H1 (cell line): ENCODE data around the gene KAT2A. TPM values are rescaled to one million over a fixed set of nuclear protein-coding genes. Genes with fewer than 3 reads are reported as not detected.

ENCODE experiments used
- CTCF ChIA-PET: fragments of 300-600 bp; sonication (Branson Sonifier 250); formaldehyde crosslinking; loops from one replicate; lab custom pipeline; 2021; ENCODE audit not compliant: partially characterized antibody; lab: Charles Lee
- POLR2A ChIA-PET: fragments of 300-600 bp; sonication (Branson Sonifier 250); formaldehyde crosslinking; loops from one replicate; lab custom pipeline; 2021; ENCODE audit warnings: inconsistent platforms; ENCODE audit not compliant: partially characterized antibody; lab: Charles Lee
- DNase-seq, 2 experiments: peaks; one replicate each; pipeline versions ENCODE4 v3.0.0 to v3.0.0-alpha.2; 2010 to 2022; ENCODE audit warnings: low spot score in 2 of 2, low read depth in 1 of 2, mixed read lengths in 1 of 2
- FAIRE-seq: peaks from 2 replicates; lab custom pipeline; 2011; peaks lifted over from hg19 to GRCh38; lab: Jason Lieb, UNC
- H2AFZ ChIP-seq: 2 replicates; pipeline ENCODE4 v1.8.1; 2012; ENCODE audit warnings: low read length, inconsistent platforms
- H2AK5ac ChIP-seq: 2 replicates; pipeline ENCODE4 v1.6.1; 2013; ENCODE audit warnings: low read depth, low read length
- H2BK120ac ChIP-seq: replicated peaks from 2 replicates; pipeline ENCODE3; 2013; ENCODE audit warnings: low read depth, low read length, inconsistent platforms
- H2BK12ac ChIP-seq: 2 replicates; pipeline ENCODE4 v1.6.1; 2013; ENCODE audit warnings: low read depth, low read length
- H2BK15ac ChIP-seq: 2 replicates; pipeline ENCODE4 v1.6.1; 2013; ENCODE audit warnings: low read length
- H2BK20ac ChIP-seq: 2 replicates; pipeline ENCODE4 v1.6.1; 2013; ENCODE audit warnings: low read length
- H2BK5ac ChIP-seq: 2 replicates; pipeline ENCODE4 v1.6.1; 2013; ENCODE audit warnings: low read depth, low read length
- H3K14ac ChIP-seq: 2 replicates; pipeline ENCODE4 v1.6.1; 2013; ENCODE audit warnings: inconsistent platforms; ENCODE audit not compliant: insufficient read length
- H3K18ac ChIP-seq: 2 replicates; pipeline ENCODE4 v1.6.1; 2013; ENCODE audit warnings: low read length; ENCODE audit errors: extremely low read depth
- H3K23ac ChIP-seq: 2 replicates; pipeline ENCODE4 v1.6.1; 2013; ENCODE audit warnings: inconsistent platforms; ENCODE audit not compliant: insufficient read length
- H3K23me2 ChIP-seq: 2 replicates; pipeline ENCODE4 v1.6.1; 2013; ENCODE audit warnings: low read depth, low read length
- H3K27ac ChIP-seq: 2 replicates; pipeline ENCODE4 v1.6.1; 2011; ENCODE audit warnings: low read depth, low read length, inconsistent platforms
- H3K27me3 ChIP-seq, 4 experiments: replicated peaks in 1 of 4; 1 replicate in 1 of 4; 2 replicates in 3 of 4; pipeline versions ENCODE4 v1.6.1 to v1.8.1; 2011 to 2013; ENCODE audit warnings: low read length in 3 of 4, mild to moderate bottlenecking in 3 of 4, inconsistent platforms in 2 of 4, mixed read lengths in 2 of 4, moderate library complexity in 1 of 4; ENCODE audit not compliant: control insufficient read depth in 3 of 4, insufficient read depth in 3 of 4; ENCODE audit errors: extremely low read depth in 1 of 4
- H3K36me3 ChIP-seq, 4 experiments: 2 replicates each; pipeline versions ENCODE4 v1.6.1 to v1.8.1; 2011 to 2013; ENCODE audit warnings: mild to moderate bottlenecking in 4 of 4, low read length in 3 of 4, moderate library complexity in 2 of 4, control low read depth in 1 of 4, inconsistent platforms in 1 of 4; ENCODE audit not compliant: insufficient read depth in 4 of 4, control insufficient read depth in 2 of 4
- H3K4ac ChIP-seq: replicated peaks from 2 replicates; pipeline ENCODE3; 2013; ENCODE audit warnings: low read length, low read depth, mixed read lengths, inconsistent platforms; ENCODE audit not compliant: insufficient read length
- H3K4me1 ChIP-seq, 4 experiments: replicated peaks in 1 of 4; 1 replicate in 1 of 4; 2 replicates in 3 of 4; pipeline versions ENCODE4 v1.6.1 to v1.8.1; 2011 to 2013; ENCODE audit warnings: low read length in 3 of 4, inconsistent platforms in 2 of 4, mixed read lengths in 1 of 4; ENCODE audit not compliant: insufficient read depth in 4 of 4, control insufficient read depth in 3 of 4
- H3K4me2 ChIP-seq, 2 experiments: 2 replicates each; pipeline versions ENCODE4 v1.6.1 to v1.8.1; 2011 to 2013; ENCODE audit warnings: low read depth in 2 of 2, low read length in 2 of 2, control low read depth in 1 of 2, inconsistent platforms in 1 of 2, mild to moderate bottlenecking in 1 of 2; ENCODE audit not compliant: insufficient read depth in 1 of 2
- H3K4me3 ChIP-seq, 4 experiments: fragments of 200-600, 300-600 bp in 1 of 4; sonication (generic), shearing (Covaris generic), sonication (Bioruptor Twin) in 1 of 4; 2 replicates each; pipeline versions ENCODE4 v1.5.1 to v1.8.1; 2011 to 2016; ENCODE audit warnings: low read length in 4 of 4, low read depth in 3 of 4, control low read depth in 2 of 4, inconsistent platforms in 2 of 4, mild to moderate bottlenecking in 2 of 4, mixed read lengths in 1 of 4, moderate library complexity in 1 of 4; ENCODE audit not compliant: insufficient read depth in 2 of 4; ENCODE audit errors: extremely low read depth in 1 of 4
- H3K56ac ChIP-seq: replicated peaks from 2 replicates; pipeline ENCODE3; 2013; ENCODE audit warnings: low read depth, mild to moderate bottlenecking, mixed read lengths, low read length, inconsistent platforms; ENCODE audit not compliant: insufficient read length
- H3K79me1 ChIP-seq: 2 replicates; pipeline ENCODE4 v1.6.1; 2013; ENCODE audit warnings: low read depth, low read length, control low read depth
- H3K79me2 ChIP-seq, 2 experiments: 2 replicates each; pipeline versions ENCODE4 v1.6.1 to v1.8.1; 2012 to 2013; ENCODE audit warnings: low read length in 2 of 2, mild to moderate bottlenecking in 2 of 2, inconsistent platforms in 1 of 2; ENCODE audit not compliant: insufficient read depth in 2 of 2, control insufficient read depth in 1 of 2
- H3K9ac ChIP-seq, 4 experiments: replicated peaks in 1 of 4; 1 replicate in 1 of 4; 2 replicates in 3 of 4; pipeline versions ENCODE4 v1.6.1 to v1.8.1; 2011 to 2013; ENCODE audit warnings: low read depth in 3 of 4, low read length in 3 of 4, control low read depth in 2 of 4, mild to moderate bottlenecking in 2 of 4, moderate library complexity in 2 of 4, inconsistent platforms in 1 of 4; ENCODE audit errors: extremely low read depth in 1 of 4
- H3K9me3 ChIP-seq, 2 experiments: 2 replicates each; pipeline versions ENCODE4 v1.6.1 to v1.8.1; 2012 to 2013; ENCODE audit warnings: mild to moderate bottlenecking in 2 of 2, moderate library complexity in 2 of 2, control low read depth in 1 of 2, inconsistent platforms in 1 of 2, low read depth in 1 of 2, low read length in 1 of 2, mixed read lengths in 1 of 2; ENCODE audit not compliant: insufficient read depth in 2 of 2
- H4K20me1 ChIP-seq, 2 experiments: replicated peaks in 1 of 2; 2 replicates each; pipeline versions ENCODE3 to v1.8.1; 2011 to 2013; ENCODE audit warnings: inconsistent platforms in 2 of 2, low read length in 2 of 2, mild to moderate bottlenecking in 1 of 2; ENCODE audit not compliant: insufficient read depth in 2 of 2, control insufficient read depth in 1 of 2
- H4K5ac ChIP-seq: 2 replicates; pipeline ENCODE4 v1.6.1; 2013; ENCODE audit warnings: low read length, low read depth, mixed read lengths, inconsistent platforms; ENCODE audit not compliant: insufficient read length
- H4K8ac ChIP-seq: 2 replicates; pipeline ENCODE4 v1.8.0; 2013; ENCODE audit warnings: mild to moderate bottlenecking, moderate library complexity, low read length, inconsistent platforms; ENCODE audit not compliant: insufficient read depth; ENCODE audit errors: extremely low read depth
- H4K91ac ChIP-seq: replicated peaks from 2 replicates; pipeline ENCODE3; 2013; ENCODE audit warnings: low read length, mixed read lengths, inconsistent platforms; ENCODE audit not compliant: insufficient read length
- ASH2L ChIP-seq: fragments of 200-600, 300-600 bp; sonication (generic); IDR thresholded peaks from one replicate; pipeline ENCODE4 v1.7.1; 2017; ENCODE audit warnings: low read length
- CEBPB ChIP-seq: IDR thresholded peaks from 2 replicates; pipeline ENCODE4 v1.6.1; 2012; ENCODE audit warnings: low read depth, low read length
- EZH2 ChIP-seq: fragments of 200-600 bp; sonication (generic); IDR thresholded peaks from 2 replicates; pipeline ENCODE4 v1.7.1; 2012; ENCODE audit warnings: low read depth, mild to moderate bottlenecking, moderate library complexity, low read length, inconsistent platforms; ENCODE audit not compliant: severe bottlenecking
- HDAC2 ChIP-seq, 2 experiments: fragments of 300-600 bp in 1 of 2; sonication (generic) in 1 of 2; IDR thresholded peaks; 2 replicates each; pipeline ENCODE4 v1.6.1; 2011 to 2012; ENCODE audit warnings: low read depth in 2 of 2, low read length in 2 of 2, mild to moderate bottlenecking in 2 of 2, moderate library complexity in 2 of 2, borderline replicate concordance in 1 of 2, inconsistent platforms in 1 of 2
- HDAC6 ChIP-seq: IDR thresholded peaks from one replicate; pipeline ENCODE4 v1.7.1; 2012; ENCODE audit warnings: low read depth, mild to moderate bottlenecking, inconsistent platforms, low read length, moderate library complexity
- JUND ChIP-seq: IDR thresholded peaks from 2 replicates; pipeline ENCODE4 v1.6.1; 2011; ENCODE audit warnings: mild to moderate bottlenecking, improper control_type of control experiment, low read length
- NRF1 ChIP-seq: IDR thresholded peaks from 2 replicates; pipeline ENCODE4 v1.6.1; 2011; ENCODE audit warnings: mild to moderate bottlenecking, low read depth, low read length, improper control_type of control experiment
- SIN3A ChIP-seq, 2 experiments: IDR thresholded peaks in 1 of 2; conservative IDR thresholded peaks in 1 of 2; 2 replicates each; pipeline ENCODE4 v1.6.1; 2011 to 2012; ENCODE audit warnings: low read length in 2 of 2, improper control_type of control experiment in 1 of 2, low read depth in 1 of 2, mild to moderate bottlenecking in 1 of 2
- TEAD4 ChIP-seq: IDR thresholded peaks from 2 replicates; pipeline ENCODE4 v1.6.1; 2012; ENCODE audit warnings: low read depth, low read length, inconsistent platforms, mixed read lengths
- WGBS, 2 experiments: shearing (Covaris generic) in 1 of 2; methylation state at CpG; one replicate each; pipeline versions ENCODE4 v1.1.6 to v1.1.7; 2013 to 2015; ENCODE audit warnings: low lambda C conversion rate in 2 of 2, mixed read lengths in 2 of 2, inconsistent platforms in 1 of 2, low coverage in 1 of 2, missing lambda C conversion rate in 1 of 2; ENCODE audit not compliant: insufficient replicate concordance in 2 of 2, insufficient coverage in 1 of 2, insufficient read length in 1 of 2; ENCODE audit errors: extremely low coverage in 1 of 2, missing lambda C conversion rate in 1 of 2; 5-methylcytosine and 5-hydroxymethylcytosine counted together
- polyA plus RNA-seq, 7 experiments: library from polyadenylated mRNA; depleted of rRNA in 3 of 7; stranded (reverse) in 5 of 7; unstranded in 2 of 7; fragments of >200 nt in 5 of 7; fragments of 200-250 nt in 2 of 7; gene quantifications; 1 replicate in 5 of 7; 2 replicates in 1 of 7; 4 replicates in 1 of 7; pipeline versions ENCODE4 v1.2.1 to v1.2.3, GENCODE V29; 2011 to 2013; ENCODE audit warnings: missing spikeins in 2 of 7, mixed read lengths in 2 of 7
- total RNA-seq: library from RNA; stranded (reverse); fragmentation: NEBNext Ultra II Directional; extraction: Animal tissue kit (Norgen Biotek cat#: 25700); gene quantifications from 2 replicates; pipeline ENCODE4 v1.2.1, GENCODE V29; 2021
- TF ChIP-seq, protein P1 (sequence below): IDR thresholded peaks from 2 replicates; pipeline ENCODE4 v1.6.1; 2012; ENCODE audit warnings: inconsistent platforms

Gene KAT2A
- total and polyA plus RNA-seq, 2 of the 8 experiments (the other 6 are each of a cell fraction or from before 2014, with no cell fraction given), result 34.2 to 40.1 TPM

DNA sequence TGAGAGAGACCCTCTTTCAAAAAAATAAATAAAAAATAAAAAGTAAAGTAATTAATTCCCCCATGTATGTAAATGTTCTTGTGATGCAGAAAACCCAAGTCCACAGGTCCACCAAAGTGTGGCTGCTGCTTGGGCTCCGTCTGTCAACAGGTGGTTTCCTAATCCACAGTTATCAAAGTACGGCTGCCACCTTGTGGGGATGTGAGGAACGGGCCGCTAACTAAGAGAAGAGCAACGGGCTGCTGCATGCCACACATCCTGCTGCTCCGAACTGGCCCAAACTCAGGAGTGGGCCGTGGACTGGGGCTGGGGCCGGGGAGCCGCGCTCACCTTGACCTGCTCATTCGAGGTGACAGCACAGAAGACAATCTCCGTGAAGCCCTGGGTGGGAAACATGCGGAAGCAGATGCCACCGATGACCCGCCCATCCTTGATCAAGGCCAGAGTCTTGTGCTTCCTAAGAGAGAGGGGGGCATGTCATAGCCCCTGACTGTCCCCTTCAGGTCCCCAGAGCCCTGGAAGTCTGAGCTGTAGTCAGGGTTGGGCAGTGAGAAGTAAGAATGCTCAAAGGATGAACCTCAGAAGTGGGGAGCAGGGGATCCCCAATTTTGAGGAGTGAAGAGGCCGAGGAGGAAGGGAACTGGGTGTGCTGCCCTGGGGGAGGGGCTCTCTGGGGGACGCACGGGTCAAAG, 4.3 kb downstream of the KAT2A start:
- Histone ChIP-seq H2AFZ (no peak overlapping the region), H3K4me1 (peaks cover 0 to 13% (median 6%) of the 10 kb centered on the region in 4 experiments; a peak in 6 of 7 replicates), H2BK12ac (no peak overlapping the region), H3K4me2 (no peak overlapping the region), H3K56ac (no peak overlapping the region), H3K27ac (no peak overlapping the region), H3K4ac (no peak overlapping the region), H3K27me3 (no peaks in the 10 kb centered on the region), H4K20me1 (peaks cover 0 to 5% of the 10 kb centered on the region in 2 experiments), H4K8ac (no peak overlapping the region; the same call in 1 of the 2 replicates), H2BK5ac (no peak overlapping the region; the same call in 1 of the 2 replicates), H2BK20ac (no peak overlapping the region), H2BK120ac (no peak overlapping the region), H3K9me3 (no peaks in the 10 kb centered on the region), H3K14ac (no peak overlapping the region), H3K79me1 (no peaks in the 10 kb centered on the region; the same call in 1 of the 2 replicates), H3K4me3 (no peak overlapping the region), H2AK5ac (no peak overlapping the region), H4K91ac (no peak overlapping the region), H3K9ac (no peak overlapping the region), H3K79me2 (no peaks in the 10 kb centered on the region), H3K23me2 (peaks cover 3% of the 10 kb centered on the region), H3K23ac (no peak overlapping the region), H2BK15ac (no peak overlapping the region), H3K36me3 (peaks cover 3 to 20% (median 5%) of the 10 kb centered on the region in 4 experiments; a peak in 6 of 8 replicates), H3K18ac (no peak overlapping the region), H4K5ac (no peak overlapping the region)
- DNase-seq, result peak; percentile 56 to 86
- ChIA-PET CTCF (interaction anchor here (0.6 to 39.4 kb wide), 16 partner anchors 14 to 185 kb away, joined by 3 to 1084 read pairs (median 9); partner anchors contain the start of genes DNAJC7, KCNH4, NKIRAS2 and ZNF385C), POLR2A (interaction anchor here (0.9 kb wide), 1 partner anchor 172 kb away, joined by 3 read pairs; no protein-coding TSS in a partner anchor)
- 60% methylated on average over 15 of the region's 18 CpGs; no CpG with 5 or more reads in 1 of the 2 experiments for WGBS, 2 experiments
- FAIRE-seq, result peak; percentile 62
- TF ChIP-seq TEAD4 (0 out of 2 replicates have a peak, but pooled peaks have one; percentile 9), HDAC6 (no peak), CEBPB (no peak; the same call in 1 of the 2 replicates), HDAC2 (IDR thresholded peaks at IDR 0.05; ENCODE audit: borderline replicate concordance in 1 of 2, low read depth in 2 of 2, low read length in 2 of 2) (no peak), ASH2L (no peak), EZH2 (no peak), JUND (no peak), SIN3A (conservative IDR thresholded peaks at IDR 0.05 in 1 of 2, IDR thresholded peaks at IDR 0.05 in 1 of 2; ENCODE audit: low read depth in 1 of 2, low read length in 2 of 2) (peak in 1 of 2 experiments; percentile 76; a peak in 1 of 4 replicates), NRF1 (no peak)
- TF ChIP-seq, protein P1, sequence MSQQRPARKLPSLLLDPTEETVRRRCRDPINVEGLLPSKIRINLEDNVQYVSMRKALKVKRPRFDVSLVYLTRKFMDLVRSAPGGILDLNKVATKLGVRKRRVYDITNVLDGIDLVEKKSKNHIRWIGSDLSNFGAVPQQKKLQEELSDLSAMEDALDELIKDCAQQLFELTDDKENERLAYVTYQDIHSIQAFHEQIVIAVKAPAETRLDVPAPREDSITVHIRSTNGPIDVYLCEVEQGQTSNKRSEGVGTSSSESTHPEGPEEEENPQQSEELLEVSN, result no peak
